AG09319 (cell line): ENCODE measurements around the gene SLC2A6.

Experiments used
- DNase-seq: peaks from one replicate; pipeline ENCODE4 v3.0.0-alpha.2; 2010; ENCODE audit warnings: low read depth; ENCODE audit errors: extremely low read depth
- TF ChIP-seq, protein P1 (sequence below): IDR thresholded peaks from 2 replicates; pipeline ENCODE4 v1.5.1; 2011; ENCODE audit warnings: low read depth, mild to moderate bottlenecking, inconsistent platforms, low read length, moderate library complexity

SLC2A6 gene

DNA sequence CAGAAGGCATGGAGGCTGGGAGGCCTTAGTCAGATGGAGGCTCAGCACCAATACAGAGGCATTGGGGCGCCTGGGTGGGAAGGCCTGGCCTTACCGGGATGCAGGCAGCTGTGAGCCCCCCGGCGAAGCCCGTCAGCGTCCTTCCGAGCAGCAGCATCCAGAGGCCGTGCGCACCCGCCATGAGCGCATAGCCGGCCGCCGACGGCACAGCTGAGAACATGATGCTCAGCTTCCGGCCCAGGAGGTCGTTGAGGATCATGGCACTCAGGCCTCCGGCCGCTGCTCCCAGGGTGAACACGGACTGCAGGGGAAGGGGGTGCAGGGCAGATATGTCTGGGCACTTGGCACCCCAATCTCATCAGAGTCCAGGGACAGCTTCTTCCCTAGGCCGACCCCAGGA is 2.0 kb downstream of the SLC2A6 start:
- TF ChIP-seq, protein P1, sequence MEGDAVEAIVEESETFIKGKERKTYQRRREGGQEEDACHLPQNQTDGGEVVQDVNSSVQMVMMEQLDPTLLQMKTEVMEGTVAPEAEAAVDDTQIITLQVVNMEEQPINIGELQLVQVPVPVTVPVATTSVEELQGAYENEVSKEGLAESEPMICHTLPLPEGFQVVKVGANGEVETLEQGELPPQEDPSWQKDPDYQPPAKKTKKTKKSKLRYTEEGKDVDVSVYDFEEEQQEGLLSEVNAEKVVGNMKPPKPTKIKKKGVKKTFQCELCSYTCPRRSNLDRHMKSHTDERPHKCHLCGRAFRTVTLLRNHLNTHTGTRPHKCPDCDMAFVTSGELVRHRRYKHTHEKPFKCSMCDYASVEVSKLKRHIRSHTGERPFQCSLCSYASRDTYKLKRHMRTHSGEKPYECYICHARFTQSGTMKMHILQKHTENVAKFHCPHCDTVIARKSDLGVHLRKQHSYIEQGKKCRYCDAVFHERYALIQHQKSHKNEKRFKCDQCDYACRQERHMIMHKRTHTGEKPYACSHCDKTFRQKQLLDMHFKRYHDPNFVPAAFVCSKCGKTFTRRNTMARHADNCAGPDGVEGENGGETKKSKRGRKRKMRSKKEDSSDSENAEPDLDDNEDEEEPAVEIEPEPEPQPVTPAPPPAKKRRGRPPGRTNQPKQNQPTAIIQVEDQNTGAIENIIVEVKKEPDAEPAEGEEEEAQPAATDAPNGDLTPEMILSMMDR, result no peak
- DNase-seq, result no peak

DNA sequence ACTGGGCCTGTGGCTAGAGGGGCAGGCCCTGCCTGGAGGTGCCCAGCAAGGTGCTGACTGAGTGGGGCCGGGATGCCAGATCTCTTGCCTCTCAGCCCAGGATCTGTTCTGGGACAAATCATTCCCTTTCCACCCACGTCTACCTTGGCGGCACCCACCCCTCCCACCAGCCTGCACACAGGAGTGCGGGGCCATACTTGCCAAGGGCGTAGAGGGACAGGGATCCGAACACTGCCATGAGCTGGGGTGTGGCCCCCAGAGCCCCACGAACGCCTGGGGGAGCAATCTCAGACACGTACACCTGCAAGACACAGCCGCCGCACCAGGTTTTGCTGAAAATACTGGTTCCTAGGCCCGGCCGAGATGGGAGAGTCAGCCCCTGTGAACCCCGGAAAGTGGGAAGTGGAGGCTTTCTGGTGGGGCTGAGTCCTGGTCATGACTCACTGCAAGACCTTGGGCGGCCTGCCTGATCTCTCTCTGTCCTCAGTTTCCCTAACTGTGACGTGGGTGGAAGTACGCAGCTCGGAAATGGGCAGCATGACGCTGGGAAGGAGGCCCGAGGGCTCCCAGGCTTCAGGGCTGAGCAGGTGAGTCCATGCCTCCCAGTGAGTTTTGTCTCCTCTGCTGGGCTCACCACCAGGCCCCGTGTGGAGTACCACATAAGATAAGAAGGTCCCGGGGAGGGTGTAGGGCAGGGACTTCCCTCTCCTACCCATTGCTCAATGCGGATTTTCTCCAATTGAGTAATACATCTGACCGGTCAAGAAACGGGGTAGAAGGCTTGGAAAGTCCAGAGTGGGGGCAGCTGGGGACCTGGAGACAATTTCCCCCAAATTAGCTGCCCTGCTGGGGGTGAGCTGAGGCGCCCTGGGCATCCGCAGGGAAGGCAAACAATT is 2.6 kb downstream of the SLC2A6 start:
- DNase-seq, result no peak
- TF ChIP-seq, protein P1, result no peak

DNA sequence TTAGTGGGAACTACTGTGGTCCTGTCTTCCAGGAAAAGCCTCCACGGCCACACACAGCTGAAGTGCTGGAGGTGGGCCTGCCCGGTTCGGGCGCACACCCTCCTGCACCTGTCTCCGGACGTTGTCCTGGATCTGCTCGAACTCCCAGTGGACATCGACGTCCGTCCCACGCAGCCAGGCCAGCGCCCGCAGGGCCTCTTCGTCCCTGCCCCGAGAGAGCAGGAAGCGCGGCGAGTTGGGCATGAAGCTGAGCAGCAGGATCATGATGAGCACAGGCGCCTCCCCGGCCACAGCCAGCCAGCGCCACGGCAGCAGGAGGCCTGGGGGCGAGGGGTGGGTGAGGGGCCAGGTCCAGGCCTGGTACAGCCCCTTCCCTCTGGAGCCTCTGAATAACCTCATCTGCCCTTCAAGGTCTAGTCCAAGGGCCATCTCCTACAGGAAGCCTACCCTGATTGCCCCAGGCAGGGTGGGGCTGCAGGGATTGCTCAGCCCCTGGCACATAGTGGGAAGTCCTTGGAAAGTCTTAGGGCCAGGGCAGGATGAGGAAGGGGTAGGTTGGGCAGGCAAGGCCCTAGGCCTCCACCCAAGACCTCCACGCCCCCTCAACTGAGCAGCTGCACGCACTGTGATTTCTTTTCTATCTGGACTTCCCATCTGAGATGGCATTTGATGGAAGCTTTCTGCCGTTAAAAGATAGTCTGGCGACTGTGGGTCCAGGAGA is 3.4 kb downstream of the SLC2A6 start:
- DNase-seq, result no peak
- TF ChIP-seq, protein P1, result no peak

DNA sequence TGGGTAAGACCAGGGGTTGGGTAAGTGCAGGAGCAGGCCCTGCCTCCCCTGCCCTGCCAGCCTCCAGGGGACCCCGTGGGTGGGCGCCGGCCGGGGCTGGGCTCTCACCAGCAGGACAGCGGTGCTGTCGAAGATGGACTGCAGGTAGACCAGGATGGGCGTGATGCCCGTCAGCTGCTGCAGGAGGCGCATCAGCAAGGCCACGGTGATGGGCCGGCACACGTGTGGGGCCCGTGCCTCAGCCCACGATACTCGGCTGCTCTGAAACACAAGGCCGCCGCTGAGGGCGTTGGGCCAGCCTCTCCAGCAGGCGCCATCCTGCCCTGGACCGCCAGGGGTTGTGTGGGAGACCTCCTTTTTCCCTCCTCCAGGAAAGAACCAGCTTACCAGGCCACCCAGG is 4.0 kb downstream of the SLC2A6 start:
- TF ChIP-seq, protein P1, result no peak
- DNase-seq, result no peak

DNA sequence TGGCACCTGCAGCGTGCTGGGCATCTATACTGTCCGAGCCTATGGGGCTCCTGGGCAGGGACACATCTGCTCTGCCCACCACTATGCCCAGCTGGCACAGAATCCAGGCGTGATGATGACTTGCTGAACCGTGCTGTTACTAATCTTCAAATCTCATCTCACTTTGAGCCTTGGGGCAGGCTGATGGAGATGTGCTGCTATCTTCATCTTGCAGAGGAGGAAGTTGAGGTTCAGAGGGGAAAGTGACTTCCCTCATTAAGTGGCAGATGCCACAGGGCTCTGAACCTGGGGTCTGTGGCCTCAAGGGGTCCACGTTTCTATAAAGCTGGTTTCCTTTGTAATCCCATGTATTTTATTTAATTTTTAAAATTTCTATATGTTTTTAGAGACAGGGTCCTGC is 4.7 kb downstream of the SLC2A6 start:
- TF ChIP-seq, protein P1, result no peak
- DNase-seq, result no peak

DNA sequence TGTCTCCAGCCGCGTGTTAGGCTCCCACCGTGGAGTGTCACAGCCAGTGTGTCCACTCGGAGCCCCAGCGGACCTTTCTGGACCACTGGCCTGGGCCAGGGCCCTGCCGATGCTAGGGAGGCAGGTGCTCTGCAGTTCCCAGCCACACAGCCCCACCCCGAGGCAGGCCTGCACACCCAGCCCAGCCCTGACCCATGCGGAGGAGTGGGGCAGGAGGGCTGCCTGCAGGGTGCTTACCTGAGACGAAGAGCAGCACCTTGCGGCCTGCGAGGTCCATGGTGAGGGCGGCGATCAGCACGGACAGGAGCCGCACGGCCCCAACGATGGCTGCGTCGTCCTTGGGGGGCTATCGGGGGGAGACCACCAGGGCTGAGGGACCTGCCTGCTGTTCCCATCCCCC is 5.2 kb downstream of the SLC2A6 start:
- no peak for DNase-seq
- TF ChIP-seq, protein P1, result no peak

DNA sequence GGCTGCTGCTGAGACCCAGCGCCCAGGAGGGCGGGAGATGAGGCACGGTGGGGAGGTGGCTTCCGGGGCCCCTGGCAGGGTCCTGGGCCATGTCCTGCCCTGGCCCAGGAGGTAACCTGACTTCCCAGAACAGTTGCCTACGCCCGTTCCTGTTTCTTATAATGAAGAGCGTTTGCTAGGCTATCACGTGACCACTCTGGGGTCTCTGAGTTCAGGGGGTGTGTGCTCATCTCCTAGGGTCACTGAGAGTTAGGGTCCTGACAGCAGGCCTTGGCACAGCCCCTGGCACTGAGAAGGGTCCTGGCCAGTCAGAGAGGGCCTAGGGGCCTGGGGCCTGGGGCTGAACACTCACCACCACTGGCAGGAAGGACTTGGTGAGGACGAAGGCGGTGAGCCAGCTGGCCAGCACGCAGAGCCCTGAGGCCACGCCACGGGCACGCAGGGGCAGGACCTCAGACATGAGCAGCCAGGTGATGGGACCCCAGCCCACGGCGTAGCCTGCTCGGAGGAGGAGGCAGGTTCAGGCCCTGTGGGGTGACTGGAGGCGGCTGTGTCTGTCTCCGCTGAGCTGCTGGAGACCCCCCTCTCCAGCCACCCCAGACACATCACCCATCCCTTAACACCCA is 6.0 kb downstream of the SLC2A6 start:
- no peak for DNase-seq
- TF ChIP-seq, protein P1, result no peak
